Sigmoid colon (tissue), 7 donors: ENCODE results near the gene ADCY2. TPM values are rescaled to one million over a fixed set of nuclear protein-coding genes. Genes with fewer than 3 reads are reported as not detected.

Experiments
- DNase-seq: peaks from one replicate; pipeline ENCODE4 v3.0.0-alpha.2; 2019
- H3K27ac ChIP-seq, 4 donors: fragments of 200-600 bp; sonication (generic); one replicate each; pipeline ENCODE4 v1.5.1; 2016 to 2019; ENCODE audit warnings: mild to moderate bottlenecking in 1 of 4
- H3K27me3 ChIP-seq, 3 donors: fragments of 200-600 bp; sonication (generic); one replicate each; pipeline ENCODE4 v1.5.1; 2019; ENCODE audit warnings: mild to moderate bottlenecking in 1 of 3
- H3K36me3 ChIP-seq, 4 donors: fragments of 200-600 bp; sonication (generic); one replicate each; pipeline ENCODE4 v1.5.1; 2016 to 2019
- H3K4me1 ChIP-seq, 4 donors: fragments of 200-600 bp; sonication (generic); one replicate each; pipeline ENCODE4 v1.5.1; 2017 to 2019
- H3K4me3 ChIP-seq, 4 donors: fragments of 200-600 bp; sonication (generic); one replicate each; pipeline ENCODE4 v1.5.1; 2017 to 2019; ENCODE audit warnings: mild to moderate bottlenecking in 2 of 4, moderate library complexity in 1 of 4
- H3K9me3 ChIP-seq, 4 donors: fragments of 200-600 bp in 3 of 4; sonication (generic) in 3 of 4; one replicate each; pipeline versions ENCODE4 v1.5.1 to v1.6.1; 2013 to 2019
- EP300 ChIP-seq, 4 donors: sonication (generic); formaldehyde crosslinking; IDR thresholded peaks; one replicate each; pipeline ENCODE4 v1.6.1; 2017; ENCODE audit warnings: antibody characterized with exemption in 4 of 4
- POLR2A ChIP-seq, 2 donors: fragments of 450-650 bp; IDR thresholded peaks; one replicate each; pipeline ENCODE4 v1.6.1; 2016; ENCODE audit warnings: antibody characterized with exemption in 2 of 2, mild to moderate bottlenecking in 2 of 2, moderate library complexity in 2 of 2
- POLR2AphosphoS5 ChIP-seq, 4 donors: sonication (generic); formaldehyde crosslinking; IDR thresholded peaks; one replicate each; pipeline ENCODE4 v1.6.1; 2017; ENCODE audit warnings: antibody characterized with exemption in 4 of 4
- WGBS, 2 donors: extraction: QIAGEN DNeasy Blood & Tissue Kit; methylation state at CpG; one replicate each; pipeline ENCODE4 v1.1.7; 2013; 5-methylcytosine and 5-hydroxymethylcytosine counted together
- intact Hi-C: fragments of 100-400 bp; cut with DNase I; formaldehyde crosslinking; loops from one replicate; pipeline ENCODE4 v1.15.1; 2023
- polyA plus RNA-seq, 3 donors: library from polyadenylated mRNA; stranded (reverse); fragments of 200-250 nt; gene quantifications; one replicate each; pipeline ENCODE4 v1.2.3, GENCODE V29; 2013
- total RNA-seq, 4 donors: library from RNA; depleted of rRNA; stranded (reverse); fragments of >200 nt; gene quantifications; one replicate each; pipeline ENCODE4 v1.1.0, GENCODE V29; 2016
- TF ChIP-seq, protein P1 (sequence below), 4 experiments: fragments of 450-650 bp in 3 of 4; fragments of 200-600 bp in 1 of 4; IDR thresholded peaks; one replicate each; pipeline ENCODE4 v1.5.1; 2016 to 2019; ENCODE audit warnings: antibody characterized with exemption in 4 of 4, mild to moderate bottlenecking in 3 of 4, moderate library complexity in 2 of 4
- donor health status: healthy with polysubstance abuse.
- donor health status: Bipolar disorder and iron deficiency.
- donor health status: healthy.

ADCY2 gene
- total and polyA plus RNA-seq, 7 donors, result 0.69 to 9.5 (median 4.4) TPM

- 67 to 81% methylated on average over 3 of the region's 3 CpGs for WGBS, 2 donors
- H3K9me3 ChIP-seq, result no peaks in the 10 kb centered on the region
- no peak overlapping the region for H3K4me3 ChIP-seq
- intact Hi-C loops, result loop anchor here (10.0 kb wide), 1 partner anchor 1678 kb away; the partner anchor contains the start of gene SEMA5A
- H3K36me3 ChIP-seq, result peaks cover 0 to 28% (median 0%) of the 10 kb centered on the region in 4 donors
- no peak overlapping the region for H3K27ac ChIP-seq
- peaks cover 0 to 33% (median 26%) of the 10 kb centered on the region in 4 donors for H3K4me1 ChIP-seq
- TF ChIP-seq POLR2AphosphoS5 (IDR thresholded peaks at IDR 0.05), result no peak
- TF ChIP-seq, protein P1, sequence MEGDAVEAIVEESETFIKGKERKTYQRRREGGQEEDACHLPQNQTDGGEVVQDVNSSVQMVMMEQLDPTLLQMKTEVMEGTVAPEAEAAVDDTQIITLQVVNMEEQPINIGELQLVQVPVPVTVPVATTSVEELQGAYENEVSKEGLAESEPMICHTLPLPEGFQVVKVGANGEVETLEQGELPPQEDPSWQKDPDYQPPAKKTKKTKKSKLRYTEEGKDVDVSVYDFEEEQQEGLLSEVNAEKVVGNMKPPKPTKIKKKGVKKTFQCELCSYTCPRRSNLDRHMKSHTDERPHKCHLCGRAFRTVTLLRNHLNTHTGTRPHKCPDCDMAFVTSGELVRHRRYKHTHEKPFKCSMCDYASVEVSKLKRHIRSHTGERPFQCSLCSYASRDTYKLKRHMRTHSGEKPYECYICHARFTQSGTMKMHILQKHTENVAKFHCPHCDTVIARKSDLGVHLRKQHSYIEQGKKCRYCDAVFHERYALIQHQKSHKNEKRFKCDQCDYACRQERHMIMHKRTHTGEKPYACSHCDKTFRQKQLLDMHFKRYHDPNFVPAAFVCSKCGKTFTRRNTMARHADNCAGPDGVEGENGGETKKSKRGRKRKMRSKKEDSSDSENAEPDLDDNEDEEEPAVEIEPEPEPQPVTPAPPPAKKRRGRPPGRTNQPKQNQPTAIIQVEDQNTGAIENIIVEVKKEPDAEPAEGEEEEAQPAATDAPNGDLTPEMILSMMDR (IDR thresholded peaks at IDR 0.05), result no peak
- TF ChIP-seq POLR2A (IDR thresholded peaks at IDR 0.05), result no peak
- TF ChIP-seq EP300 (IDR thresholded peaks at IDR 0.05), result no peak
- no peak for DNase-seq
- H3K27me3 ChIP-seq, result no peaks in the 10 kb centered on the region
Observed at GRCh38 chr5:7867260-7867659, 471.3 kb downstream of the ADCY2 start.

DNA sequence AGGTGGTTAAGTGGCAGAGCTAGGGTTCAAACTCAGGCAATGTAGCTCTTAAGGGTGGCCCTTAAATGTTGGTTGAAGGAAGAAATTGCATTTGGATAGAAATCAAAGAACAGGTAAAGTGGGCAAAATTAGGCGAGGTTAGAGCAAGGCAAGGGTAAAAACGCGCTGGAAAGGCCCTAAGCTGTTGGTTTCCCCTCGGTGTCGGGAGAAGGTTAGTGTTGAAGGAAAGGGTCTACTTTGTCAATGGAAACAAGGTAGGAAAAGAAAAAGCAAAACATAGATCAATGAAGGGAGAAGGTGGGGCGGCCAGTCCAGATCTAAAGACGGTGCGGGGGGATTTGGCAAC, 472.5 kb downstream of the ADCY2 start:
- H3K27me3 ChIP-seq, result no peaks in the 10 kb centered on the region
- intact Hi-C loops, result loop anchor here (10.0 kb wide), 1 partner anchor 1676 kb away; the partner anchor contains the start of gene SEMA5A
- TF ChIP-seq, protein P1 (IDR thresholded peaks at IDR 0.05), result no peak
- no peak for TF ChIP-seq POLR2AphosphoS5 (IDR thresholded peaks at IDR 0.05)
- TF ChIP-seq EP300 (IDR thresholded peaks at IDR 0.05), result no peak
- no peak for TF ChIP-seq POLR2A (IDR thresholded peaks at IDR 0.05)

GRCh38 chr5:7868773-7869473, 473.0 kb downstream of the ADCY2 start, which contains the start of the genes FASTKD3 and MTRR:
TSS of gene FASTKD3 (minus strand) at chr5:7869031. CDS start at chr5:7868083, 948 bp downstream.
TSS of gene MTRR (plus strand) at chr5:7869148. CDS start at chr5:7870795, 1,647 bp downstream.
- intact Hi-C loops, result loop anchor here (10.0 kb wide), 1 partner anchor 1676 kb away; the partner anchor contains the start of gene SEMA5A
- Histone ChIP-seq H3K27ac (peak within 1 kb of the TSS; percentile 88 to 92 (median 90)), H3K4me1 (peaks cover 0 to 33% (median 26%) of the 10 kb centered on the region in 4 donors), H3K27me3 (no peaks in the 10 kb centered on the region), H3K36me3 (peaks cover 0 to 14% (median 0%) of the 10 kb centered on the region in 4 donors), H3K4me3 (peak within 1 kb of the TSS; percentile 89 to 99 (median 99)), H3K9me3 (no peaks in the 10 kb centered on the region)
- DNase-seq, result peak; percentile 96
- 0% methylated on average over 83 of the region's 83 CpGs for WGBS, 2 donors
- TF ChIP-seq POLR2A (IDR thresholded peaks at IDR 0.05) (peak; percentile 48 to 79), EP300 (IDR thresholded peaks at IDR 0.05) (peak in 1 of 4 donors; percentile 37), POLR2AphosphoS5 (IDR thresholded peaks at IDR 0.05) (peak; percentile 74 to 92 (median 89))
- TF ChIP-seq, protein P1 (IDR thresholded peaks at IDR 0.05), result no peak

More for the DNA sequence above, 472.5 kb downstream of the ADCY2 start:
- peak overlapping the region; percentile 89 to 99 (median 99) for H3K4me3 ChIP-seq
- 1% methylated on average over 8 of the region's 8 CpGs for WGBS, 2 donors
- H3K36me3 ChIP-seq, result peaks cover 0 to 19% (median 0%) of the 10 kb centered on the region in 4 donors
- H3K9me3 ChIP-seq, result no peaks in the 10 kb centered on the region
- peaks cover 0 to 33% (median 26%) of the 10 kb centered on the region in 4 donors for H3K4me1 ChIP-seq
- peak overlapping the region; percentile 88 to 92 (median 90) for H3K27ac ChIP-seq
- DNase-seq, result no peak

DNA sequence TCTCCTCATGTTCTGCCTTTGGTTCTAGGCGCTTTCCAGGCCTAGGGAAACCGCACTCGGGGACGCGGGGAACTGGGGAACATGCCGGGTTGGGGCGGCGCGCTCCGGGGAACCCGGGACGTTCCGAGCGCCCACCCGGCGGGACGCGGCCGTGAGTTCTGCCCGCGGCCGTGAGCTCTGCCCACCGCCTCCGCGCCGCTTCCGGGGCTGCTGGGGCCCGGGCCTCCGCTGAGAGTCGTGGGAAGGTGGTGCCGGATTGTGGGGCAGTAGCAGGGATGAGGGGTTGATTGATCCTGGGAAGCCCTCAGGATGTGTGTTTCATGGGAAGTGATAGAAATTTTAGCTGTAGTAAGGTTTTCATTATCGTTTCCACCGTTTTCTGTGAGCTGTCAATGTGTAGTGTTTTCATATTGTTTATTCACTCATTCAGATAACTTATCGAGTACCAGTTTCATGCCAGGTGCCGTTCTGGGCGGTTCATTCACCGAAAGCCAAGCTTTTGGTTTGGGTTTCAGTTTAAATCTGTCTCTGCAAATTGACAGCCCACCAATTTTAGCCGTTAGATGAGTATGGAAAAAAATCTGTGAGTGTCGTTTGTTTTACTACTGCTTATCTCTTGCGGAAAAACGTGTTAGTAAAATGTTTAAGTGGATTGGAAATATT, 473.7 kb downstream of the ADCY2 start:
- no peaks in the 10 kb centered on the region for H3K9me3 ChIP-seq
- H3K36me3 ChIP-seq, result peaks cover 0 to 9% (median 0%) of the 10 kb centered on the region in 4 donors
- WGBS, 2 donors, result 1% methylated on average over 41 of the region's 41 CpGs
- H3K27me3 ChIP-seq, result no peaks in the 10 kb centered on the region
- intact Hi-C loops, result loop anchor here (10.0 kb wide), 1 partner anchor 1675 kb away; the partner anchor contains the start of gene SEMA5A
- no peak for DNase-seq
- H3K4me1 ChIP-seq, result peaks cover 0 to 33% (median 26%) of the 10 kb centered on the region in 4 donors
- H3K4me3 ChIP-seq, result peak overlapping the region; percentile 89 to 99 (median 99)
- TF ChIP-seq EP300 (IDR thresholded peaks at IDR 0.05) (no peak), POLR2A (IDR thresholded peaks at IDR 0.05) (no peak), POLR2AphosphoS5 (IDR thresholded peaks at IDR 0.05) (no peak)
- TF ChIP-seq, protein P1 (IDR thresholded peaks at IDR 0.05), result no peak
- H3K27ac ChIP-seq, result peak overlapping the region; percentile 88 to 92 (median 90)
